Left lobe of liver (tissue), 2 donors: ENCODE results near the gene MKLN1. TPM values are rescaled to one million over a fixed set of nuclear protein-coding genes. Genes with fewer than 3 reads are reported as not detected.
A peak's percentile ranks its signal among the peaks of the same experiment; 100 is the strongest.
"Not testable (repeated sequence)": the region's sequence is repeated elsewhere in the genome, so short reads cannot be mapped to it uniquely, and the experiment has no call there.

ENCODE experiments used
- ATAC-seq: fragments of 200-7000 bp; cut with Tn5 transposase; one replicate; pipeline ENCODE4 v1.9.1; 2020; ENCODE audit warnings: mild to moderate bottlenecking, moderate library complexity
- DNase-seq: peaks from one replicate; pipeline ENCODE4 v3.0.0-alpha.2; 2020; ENCODE audit warnings: low spot score
- total RNA-seq: library from RNA; stranded (reverse); gene quantifications from one replicate; pipeline ENCODE4 v1.2.1, GENCODE V29; 2021
- donor health status: DM: no; HTN: no; CAD: no; lungs with moderate emphysema.
- donor health status: DM: no; HTN: yes; CAD: no.

Gene MKLN1
- total RNA-seq, 1 donor from 2014 or later, result 27.9 TPM

GRCh38 chr7:131455546-131455945 lies 127.9 kb downstream of the MKLN1 start:
- DNase-seq, result no peak
- ATAC-seq, result peak; percentile 47

GRCh38 chr7:131456338-131456737 lies 128.7 kb downstream of the MKLN1 start:
- no peak for ATAC-seq
- DNase-seq, result no peak

DNA sequence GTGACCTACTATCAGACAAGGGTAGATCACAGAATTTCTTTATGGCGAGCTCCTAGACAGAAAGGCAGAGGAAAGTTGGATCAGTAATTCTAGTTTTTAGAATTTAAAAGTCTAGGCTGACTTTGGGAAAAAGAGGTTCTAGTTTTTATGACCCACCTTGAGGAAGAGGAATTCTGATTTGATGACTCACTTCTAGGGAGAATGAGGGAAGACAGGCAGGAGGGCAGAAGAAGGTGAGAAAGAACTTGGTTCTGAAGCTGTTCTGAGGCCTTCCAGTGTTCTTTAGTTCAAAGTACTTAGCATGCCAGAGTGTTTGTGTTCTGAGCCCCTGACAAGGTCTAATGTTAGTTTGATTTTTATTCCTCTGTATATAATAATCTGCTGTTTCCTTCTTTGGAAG lies 131.6 kb downstream of the MKLN1 start:
- DNase-seq, result no peak

DNA sequence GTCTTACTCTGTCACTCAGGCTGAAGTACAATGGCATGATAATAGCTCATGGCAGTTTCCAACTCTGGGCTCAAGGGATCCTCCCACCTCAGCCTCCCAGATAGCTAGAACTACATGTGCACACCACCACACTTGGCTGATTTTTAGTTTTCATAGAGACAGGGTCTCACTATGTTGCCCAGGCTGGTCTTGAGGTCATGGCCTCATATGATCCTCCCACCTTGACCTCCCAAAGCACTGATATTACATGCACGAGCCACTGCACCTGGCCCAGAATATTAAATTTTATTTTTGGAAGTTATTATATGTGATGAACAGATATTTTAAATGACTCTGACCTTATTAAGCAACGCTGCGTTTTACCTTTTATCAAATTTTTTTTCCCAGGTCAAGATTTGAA lies 134.4 kb downstream of the MKLN1 start:
- no peak for DNase-seq

More for the DNA sequence above, 131.6 kb downstream of the MKLN1 start:
- no peak for ATAC-seq

GRCh38 chr7:131462715-131463114 lies 135.0 kb downstream of the MKLN1 start:
- not testable (repeated sequence) for DNase-seq

More for the DNA sequence above, 134.4 kb downstream of the MKLN1 start:
- ATAC-seq, result no peak

GRCh38 chr7:131466735-131467365 lies 139.2 kb downstream of the MKLN1 start:
- DNase-seq, result no peak
- ATAC-seq, result no peak

More at GRCh38 chr7:131462715-131463114, 135.0 kb downstream of the MKLN1 start:
- ATAC-seq, result not testable (repeated sequence)

DNA sequence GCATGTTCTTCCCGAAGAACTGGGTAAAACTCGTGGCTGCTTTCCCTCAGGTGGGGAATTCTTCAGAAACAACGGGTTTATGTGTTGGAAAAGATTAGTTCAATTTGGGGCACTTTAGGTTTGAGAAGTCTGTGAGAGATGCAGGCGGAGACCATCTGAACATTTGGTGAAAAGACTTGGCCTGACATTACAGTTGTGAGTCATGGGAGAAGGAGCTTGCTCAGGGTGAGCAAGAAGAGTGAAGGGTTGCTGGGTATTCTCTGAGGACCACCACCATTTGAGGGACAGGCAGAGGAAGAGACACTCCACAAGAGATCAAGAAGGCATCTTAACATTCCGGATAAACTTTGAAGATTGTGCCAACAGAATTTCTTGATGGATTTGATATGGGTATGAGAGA lies 140.1 kb downstream of the MKLN1 start:
- no peak for ATAC-seq
- no peak for DNase-seq

- ATAC-seq (peak; percentile 59), DNase-seq (no peak)
Measured at GRCh38 chr7:131471250-131472004, 143.8 kb downstream of the MKLN1 start.

- ATAC-seq, result peak; percentile 49
- no peak for DNase-seq
Measured at GRCh38 chr7:131476740-131477139, 149.1 kb downstream of the MKLN1 start.

- ATAC-seq, result peak; percentile 95
- DNase-seq, result no peak
Measured at GRCh38 chr7:131480384-131481315, 153.0 kb downstream of the MKLN1 start.

- ATAC-seq (no peak), DNase-seq (no peak)
Measured at GRCh38 chr7:131482800-131483199, 155.1 kb downstream of the MKLN1 start.

DNA sequence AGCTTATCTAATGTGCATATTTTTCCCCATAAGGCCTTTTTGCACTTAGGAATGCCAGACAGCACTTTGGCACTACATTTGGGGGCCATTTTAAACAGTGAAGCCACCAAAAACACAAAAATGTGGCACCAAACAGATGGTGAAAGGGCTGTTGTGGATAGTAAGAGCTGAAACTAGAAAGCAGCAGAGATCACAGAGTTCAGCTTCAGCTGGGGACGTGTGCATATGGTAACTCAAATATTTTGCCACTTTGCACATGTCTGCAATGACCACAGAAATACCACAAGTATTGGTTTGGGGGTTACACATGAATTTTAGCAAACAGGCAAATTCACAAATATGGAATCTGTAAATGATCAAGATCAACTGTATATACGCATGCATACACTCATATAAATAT lies 155.9 kb downstream of the MKLN1 start:
- ATAC-seq (no peak), DNase-seq (no peak)

DNA sequence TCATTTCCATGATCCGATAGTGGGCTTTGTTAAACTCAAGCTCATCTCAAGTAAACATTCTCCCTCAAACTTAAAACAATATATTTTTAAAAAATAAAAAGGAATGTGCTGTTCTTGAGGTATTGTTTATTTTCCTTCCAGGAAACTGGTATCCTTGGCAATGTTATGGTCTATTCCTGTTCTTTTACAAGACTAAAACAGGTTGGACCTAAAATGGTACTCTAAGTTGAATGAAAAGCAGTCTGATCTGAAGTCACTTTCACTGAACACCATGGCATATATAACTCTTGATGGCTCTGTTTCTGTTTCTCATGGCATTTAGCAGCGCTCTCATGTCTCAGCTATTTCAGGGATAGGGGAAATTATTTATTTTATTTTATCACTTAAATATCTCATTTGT lies 158.7 kb downstream of the MKLN1 start:
- ATAC-seq (no peak), DNase-seq (no peak)

GRCh38 chr7:131487217-131487616 lies 159.5 kb downstream of the MKLN1 start:
- ATAC-seq (no peak), DNase-seq (no peak)

GRCh38 chr7:131488361-131488760 lies 160.7 kb downstream of the MKLN1 start:
- ATAC-seq (no peak), DNase-seq (no peak)

DNA sequence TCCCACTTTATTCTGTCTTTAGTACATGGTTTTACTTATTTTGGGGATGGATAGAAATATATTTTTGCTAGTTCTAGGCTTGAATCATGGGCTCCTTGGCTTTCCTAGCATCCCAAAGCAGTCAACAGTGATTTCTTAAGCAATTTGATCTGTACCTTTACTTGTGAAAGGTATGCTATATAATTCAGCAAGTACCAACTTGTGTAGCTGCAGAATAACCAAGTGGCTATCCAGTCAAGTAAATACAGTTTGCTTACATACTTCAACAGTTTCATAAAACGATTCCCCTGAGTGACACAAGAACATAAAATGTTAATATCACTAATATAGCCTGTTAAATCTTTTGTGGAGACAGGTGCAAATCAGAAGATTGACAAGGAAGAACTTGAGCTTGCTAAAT lies 161.5 kb downstream of the MKLN1 start:
- ATAC-seq (no peak), DNase-seq (no peak)

DNA sequence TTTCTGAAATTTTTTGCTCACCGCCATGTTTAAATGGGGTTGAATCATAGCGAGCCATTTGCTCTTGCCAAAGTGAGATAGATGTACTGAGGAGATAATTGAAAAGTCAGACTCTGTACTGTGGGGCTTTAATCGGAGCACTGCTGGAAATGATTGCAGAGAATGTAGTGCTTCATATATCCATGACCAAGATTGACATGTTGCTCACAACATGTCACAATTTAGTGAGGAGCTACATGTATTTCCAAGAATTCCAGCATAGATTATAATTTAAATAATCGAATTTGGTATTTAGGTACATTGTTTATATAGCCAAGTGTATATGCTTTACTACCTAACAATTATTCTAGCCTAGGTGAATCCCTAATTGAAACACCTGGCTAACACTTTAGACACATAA lies 162.2 kb downstream of the MKLN1 start:
- DNase-seq (no peak), ATAC-seq (no peak)

DNA sequence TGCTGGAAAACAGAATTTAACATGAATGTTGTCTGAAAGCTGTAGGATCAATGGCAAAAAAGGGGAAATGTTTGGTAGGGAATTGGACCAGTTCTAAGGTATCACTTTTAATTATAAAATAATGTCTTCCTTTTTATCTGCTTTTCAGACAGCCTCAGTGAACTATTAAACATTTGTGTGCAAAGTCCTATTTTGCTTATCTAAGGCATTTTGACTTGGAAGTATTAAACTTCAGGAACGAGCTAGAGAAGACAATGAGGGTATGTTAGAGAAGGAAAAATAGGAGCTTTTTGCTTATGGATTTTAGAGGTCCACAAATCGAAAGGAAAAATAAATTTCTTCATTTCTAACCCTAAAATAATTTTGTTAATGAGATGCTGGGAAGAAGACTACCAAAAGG lies 165.4 kb downstream of the MKLN1 start:
- no peak for DNase-seq
- ATAC-seq, result no peak

- DNase-seq (no peak), ATAC-seq (no peak)
Measured at GRCh38 chr7:131493581-131493980, 165.9 kb downstream of the MKLN1 start.

DNA sequence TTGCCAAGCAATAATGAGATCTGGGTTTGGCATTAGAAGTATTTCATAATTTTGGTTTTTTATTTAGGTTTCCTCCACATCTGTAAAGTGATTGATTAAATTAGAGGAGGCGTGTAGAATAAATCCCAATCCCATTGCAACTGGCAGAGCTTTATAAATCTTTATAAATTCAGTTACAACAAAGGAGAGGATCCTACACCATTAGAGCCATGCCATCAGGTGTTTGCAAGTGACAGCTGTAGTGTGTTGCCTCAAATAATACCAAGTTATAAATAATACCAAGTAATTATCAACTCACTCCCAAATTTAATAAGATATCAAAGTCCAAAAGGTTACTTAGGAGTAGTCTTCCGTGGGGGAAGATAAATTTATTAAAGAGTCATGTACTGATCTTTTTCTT lies 166.5 kb downstream of the MKLN1 start:
- DNase-seq (no peak), ATAC-seq (no peak)
